WTC11 (cell line): ENCODE data around the gene CCER1.

Experiments used
- CDX4 ChIP-seq: fragments of 250-450 bp; sonication (Bioruptor Pico); IDR thresholded peaks from 2 replicates; pipeline ENCODE4 v1.9.0; 2021; ENCODE audit warnings: moderate library complexity, mild to moderate bottlenecking, inconsistent platforms, borderline replicate concordance
- CTCF ChIP-seq: fragments of 200-600 bp; IDR thresholded peaks from 2 replicates; pipeline ENCODE4 v1.8.0; 2022; ENCODE audit warnings: antibody characterized with exemption
- GTF2I ChIP-seq: fragments of 250-450 bp; sonication (Bioruptor Pico); conservative IDR thresholded peaks from 2 replicates; pipeline ENCODE4 v1.4.0; 2021; ENCODE audit warnings: mild to moderate bottlenecking
- MAX ChIP-seq: sonication (generic); formaldehyde crosslinking; IDR thresholded peaks from 2 replicates; pipeline ENCODE4 v1.8.0; 2022; ENCODE audit warnings: mild to moderate bottlenecking, missing genetic modification reagents
- ZNF121 ChIP-seq: sonication (generic); formaldehyde crosslinking; IDR thresholded peaks from 2 replicates; pipeline ENCODE4 v1.8.0; 2023; ENCODE audit warnings: missing genetic modification reagents

GRCh38 chr12:91001306-91001705 is 46.3 kb upstream of the CCER1 start:
- TF ChIP-seq ZNF121 (CRISPR knock-in tag) (no peak), CTCF (no peak), CDX4 (CRISPR knock-in tag) (no peak), MAX (no peak), GTF2I (CRISPR knock-in tag) (no peak)
